ENCODE measurements around the gene PRORP. TPM values are rescaled to one million over a fixed set of nuclear protein-coding genes. Genes with fewer than 3 reads are reported as not detected.
"Not testable (repeated sequence)": the region's sequence is repeated elsewhere in the genome, so short reads cannot be mapped to it uniquely, and the experiment has no call there.

The PRORP gene
- total RNA-seq, 1 experiment from 2014 or later, result 62.7 TPM

DNA sequence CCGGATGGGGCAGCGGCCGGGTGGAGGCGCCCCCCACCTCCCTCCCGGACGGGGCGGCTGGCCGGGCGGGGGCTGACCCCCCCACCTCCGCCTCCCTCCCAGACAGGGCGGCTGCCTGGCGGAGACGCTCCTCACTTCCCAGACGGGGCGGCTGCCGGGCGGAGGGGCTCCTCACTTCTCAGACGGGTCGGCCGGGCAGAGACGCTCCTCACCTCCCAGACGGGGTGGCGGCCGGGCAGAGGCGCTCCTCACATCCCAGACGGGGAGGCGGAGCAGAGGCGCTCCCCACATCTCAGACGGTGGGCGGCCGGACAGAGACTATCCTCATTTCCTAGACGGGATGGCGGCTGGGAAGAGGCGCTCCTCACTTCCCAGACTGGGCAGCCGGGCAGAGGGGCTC, 30.2 kb downstream of the PRORP start:
- not testable (repeated sequence) for H3K4me3 ChIP-seq (ENCODE audit: insufficient read depth, low read depth, low read length); H3K27me3 ChIP-seq (ENCODE audit: control insufficient read depth, insufficient read depth, low read length); DNase-seq; H3K36me3 ChIP-seq (replicated peaks; ENCODE audit: control insufficient read depth, insufficient read depth, low read length)

DNA sequence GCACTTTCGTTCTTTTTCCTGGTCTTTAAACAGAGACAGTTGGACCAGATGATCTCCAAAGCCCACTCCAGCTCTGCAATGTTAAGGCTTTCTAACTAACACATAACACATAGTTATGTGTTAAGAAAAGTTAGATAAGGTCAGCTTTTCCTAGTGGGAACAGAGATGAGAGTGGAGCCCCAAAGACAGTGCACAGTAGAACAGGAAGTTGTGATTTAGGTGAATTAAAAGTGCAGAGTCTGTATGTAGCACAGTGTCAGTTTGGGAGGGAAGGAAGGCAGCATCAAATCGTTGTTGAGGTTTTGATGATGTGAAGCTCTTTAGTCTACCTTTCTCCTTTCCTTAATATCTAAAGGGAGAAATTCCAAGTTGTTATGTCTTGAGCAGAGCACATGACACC, 31.7 kb downstream of the PRORP start:
- DNase-seq, result no peak
- no peaks in the 10 kb centered on the region for H3K36me3 ChIP-seq (replicated peaks; ENCODE audit: control insufficient read depth, insufficient read depth, low read length)
- no peaks in the 10 kb centered on the region for H3K27me3 ChIP-seq (ENCODE audit: control insufficient read depth, insufficient read depth, low read length)
- H3K4me3 ChIP-seq (ENCODE audit: insufficient read depth, low read depth, low read length), result no peak overlapping the region

DNA sequence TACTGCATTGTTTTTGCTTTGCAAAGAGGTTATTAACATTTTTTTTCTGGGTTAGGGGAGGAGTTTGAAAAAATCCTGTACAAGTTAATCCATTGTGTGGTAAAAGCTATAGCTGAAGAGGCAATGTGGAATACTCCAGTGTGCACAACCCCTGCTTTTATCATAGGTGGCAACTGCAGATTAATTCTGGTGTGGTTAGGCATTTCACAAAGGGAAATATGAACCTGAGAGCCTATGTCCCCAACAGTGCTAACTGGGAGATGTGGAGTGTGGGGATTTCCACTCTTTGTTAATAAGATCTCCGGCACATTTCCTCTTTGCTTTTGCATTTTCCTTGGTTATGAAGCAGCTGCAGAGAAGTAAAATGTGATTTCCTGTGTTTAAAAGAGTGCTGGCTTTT, 33.6 kb downstream of the PRORP start:
- Histone ChIP-seq H3K4me3 (ENCODE audit: insufficient read depth, low read depth, low read length) (no peak overlapping the region), H3K27me3 (ENCODE audit: control insufficient read depth, insufficient read depth, low read length) (no peaks in the 10 kb centered on the region), H3K36me3 (replicated peaks; ENCODE audit: control insufficient read depth, insufficient read depth, low read length) (no peaks in the 10 kb centered on the region)
- peak; percentile 19 for DNase-seq

DNA sequence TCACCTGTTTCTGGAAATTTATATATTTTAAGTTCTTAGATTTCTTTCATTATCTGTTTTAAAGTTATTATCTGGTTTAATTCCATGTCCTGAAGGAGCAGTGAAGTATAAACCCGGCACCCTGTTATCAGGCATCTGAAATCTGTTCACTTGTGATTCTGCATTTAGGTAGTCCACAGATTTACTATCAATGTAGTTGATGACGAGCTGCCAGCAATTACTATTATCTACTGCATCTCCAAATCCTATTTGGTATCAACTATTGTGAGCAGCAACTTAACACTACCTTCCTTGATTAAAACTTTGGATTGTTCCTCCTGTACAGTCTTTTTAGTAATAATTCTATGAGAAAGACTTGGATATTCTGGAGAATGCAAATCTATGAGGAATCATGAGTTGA, 36.1 kb downstream of the PRORP start:
- no peak for DNase-seq
- Histone ChIP-seq H3K27me3 (ENCODE audit: control insufficient read depth, insufficient read depth, low read length) (no peaks in the 10 kb centered on the region), H3K36me3 (replicated peaks; ENCODE audit: control insufficient read depth, insufficient read depth, low read length) (no peaks in the 10 kb centered on the region), H3K4me3 (ENCODE audit: insufficient read depth, low read depth, low read length) (no peak overlapping the region)

DNA sequence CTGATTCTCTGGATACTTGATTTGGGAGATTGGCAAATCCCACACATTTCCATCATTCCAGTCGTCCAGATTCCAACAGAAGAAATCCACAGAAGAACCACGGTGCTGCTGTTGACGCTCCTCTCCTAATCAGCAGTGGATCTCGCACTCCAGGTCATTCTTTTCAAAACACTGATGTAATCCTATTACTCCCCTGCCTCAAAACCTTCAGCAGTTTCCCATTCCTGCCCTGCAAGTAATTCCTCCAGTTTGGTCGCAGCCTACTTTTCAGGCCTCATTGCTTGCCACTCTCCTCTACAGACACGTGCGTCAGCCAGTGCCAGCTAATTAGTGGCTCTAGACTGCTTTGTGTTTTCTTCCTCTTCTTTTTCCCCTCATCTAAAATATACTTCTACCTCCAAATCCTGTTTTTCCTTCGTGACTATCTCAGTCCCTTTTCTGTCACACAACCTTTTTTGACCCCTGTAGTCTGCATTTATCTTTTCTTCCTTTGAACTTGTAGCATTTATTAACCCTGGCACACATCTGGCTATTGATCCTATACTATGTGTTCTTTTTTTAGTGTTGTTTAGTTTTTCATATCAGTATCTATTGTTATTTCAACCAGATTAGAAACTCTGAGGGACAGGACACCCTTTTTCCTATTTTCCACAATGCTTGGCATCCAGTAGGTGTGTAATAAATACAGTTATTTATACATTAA, 36.8 kb downstream of the PRORP start:
- no peak overlapping the region for H3K4me3 ChIP-seq (ENCODE audit: insufficient read depth, low read depth, low read length)
- no peak for DNase-seq
- H3K36me3 ChIP-seq (replicated peaks; ENCODE audit: control insufficient read depth, insufficient read depth, low read length), result no peaks in the 10 kb centered on the region
- no peaks in the 10 kb centered on the region for H3K27me3 ChIP-seq (ENCODE audit: control insufficient read depth, insufficient read depth, low read length)

DNA sequence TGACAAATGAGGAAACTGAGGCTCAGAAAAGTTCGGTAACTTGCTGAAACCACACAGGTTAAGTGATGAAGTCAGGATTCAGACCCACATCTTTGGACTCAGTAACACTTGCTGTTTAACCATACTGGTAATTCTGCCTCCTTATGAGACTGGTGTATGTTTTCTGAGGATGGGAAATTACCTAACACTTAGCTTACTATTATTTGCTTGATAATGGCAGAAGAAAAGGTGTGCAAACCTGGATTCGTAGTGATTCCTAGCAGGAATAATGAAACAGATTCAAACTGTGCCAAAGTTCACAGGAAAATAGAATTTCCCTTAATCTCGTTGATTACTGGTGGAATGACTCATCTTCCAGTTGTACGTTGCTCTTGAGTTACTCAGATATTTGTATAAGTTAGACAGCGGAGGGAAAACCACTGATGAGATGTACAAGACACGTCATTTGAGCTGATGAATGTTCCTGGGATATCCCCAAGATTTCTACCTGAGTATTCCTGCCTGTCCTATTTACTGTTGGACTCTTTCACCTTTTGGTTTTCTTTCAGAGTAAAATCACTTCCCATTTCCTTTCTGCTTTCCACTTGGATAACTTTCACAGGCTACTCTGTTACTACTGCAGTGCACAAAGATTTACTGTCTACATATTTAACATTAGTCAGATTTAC, 37.5 kb downstream of the PRORP start:
- Histone ChIP-seq H3K27me3 (ENCODE audit: control insufficient read depth, insufficient read depth, low read length) (no peaks in the 10 kb centered on the region), H3K4me3 (ENCODE audit: insufficient read depth, low read depth, low read length) (no peak overlapping the region), H3K36me3 (replicated peaks; ENCODE audit: control insufficient read depth, insufficient read depth, low read length) (no peaks in the 10 kb centered on the region)
- no peak for DNase-seq

DNA sequence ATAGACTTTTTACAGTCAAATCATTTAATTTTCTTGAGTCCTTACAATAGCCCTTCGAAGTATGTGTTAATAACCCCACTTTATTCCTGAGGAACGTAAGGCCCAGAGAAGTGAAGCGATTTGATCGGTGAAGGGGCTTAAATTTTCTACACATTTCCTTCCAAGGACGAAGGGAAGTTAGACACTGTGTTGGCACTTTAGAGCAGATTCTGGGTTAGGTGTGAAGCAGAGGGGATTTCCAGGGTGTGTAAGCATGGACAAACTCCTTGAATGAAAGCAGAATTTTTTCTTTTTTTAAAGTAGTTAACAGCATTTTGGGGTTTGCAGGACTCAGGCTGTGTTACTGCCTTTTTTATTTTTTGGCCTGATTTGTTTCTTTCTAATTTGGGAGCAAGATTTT, 38.9 kb downstream of the PRORP start:
- no peaks in the 10 kb centered on the region for H3K36me3 ChIP-seq (replicated peaks; ENCODE audit: control insufficient read depth, insufficient read depth, low read length)

DNA sequence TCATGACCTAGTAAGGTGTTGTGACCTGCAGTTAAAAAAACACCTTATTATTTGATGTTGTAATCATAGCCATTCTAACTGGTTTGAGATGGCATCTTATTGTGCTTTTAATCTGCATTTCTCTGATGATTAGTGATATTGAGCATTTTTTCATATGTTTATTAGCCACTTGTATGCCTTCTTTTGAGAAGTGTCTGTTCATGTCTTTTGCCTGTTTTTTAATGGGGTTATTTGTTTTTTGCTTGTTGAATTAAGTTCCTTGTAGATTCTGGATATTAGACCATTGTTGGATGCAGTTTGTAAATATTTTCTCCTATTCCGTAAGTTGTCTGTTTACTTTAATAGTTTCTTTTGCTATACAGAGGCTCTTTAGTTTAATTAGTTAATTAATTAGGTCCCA, 41.0 kb downstream of the PRORP start:
- Histone ChIP-seq H3K36me3 (replicated peaks; ENCODE audit: control insufficient read depth, insufficient read depth, low read length) (no peaks in the 10 kb centered on the region), H3K27me3 (ENCODE audit: control insufficient read depth, insufficient read depth, low read length) (no peaks in the 10 kb centered on the region), H3K4me3 (ENCODE audit: insufficient read depth, low read depth, low read length) (no peak overlapping the region)
- no peak for DNase-seq

More for the DNA sequence above, 38.9 kb downstream of the PRORP start:
- DNase-seq, result no peak
- Histone ChIP-seq H3K27me3 (ENCODE audit: control insufficient read depth, insufficient read depth, low read length) (no peaks in the 10 kb centered on the region), H3K4me3 (ENCODE audit: insufficient read depth, low read depth, low read length) (no peak overlapping the region)

DNA sequence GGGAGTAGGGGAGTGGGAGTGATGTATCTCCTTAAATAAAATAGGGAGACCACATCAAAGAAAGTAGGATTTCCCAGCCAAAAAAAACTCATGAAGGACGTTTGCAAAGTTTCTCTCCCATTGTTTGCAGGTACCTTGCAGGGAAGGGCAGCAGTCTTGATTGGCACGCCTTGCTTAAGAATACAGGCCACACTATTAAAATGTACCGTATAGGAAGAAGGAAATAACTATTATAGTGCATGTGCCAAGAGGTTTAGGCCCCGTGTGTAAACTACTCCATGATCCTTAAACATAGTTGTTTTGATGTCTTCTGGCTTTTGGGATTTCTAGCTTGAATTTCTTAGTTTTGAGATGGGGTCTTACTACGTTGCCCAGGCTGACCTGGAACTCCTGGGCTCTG, 42.5 kb downstream of the PRORP start:
- Histone ChIP-seq H3K4me3 (ENCODE audit: insufficient read depth, low read depth, low read length) (no peak overlapping the region), H3K36me3 (replicated peaks; ENCODE audit: control insufficient read depth, insufficient read depth, low read length) (no peaks in the 10 kb centered on the region), H3K27me3 (ENCODE audit: control insufficient read depth, insufficient read depth, low read length) (no peaks in the 10 kb centered on the region)
- no peak for DNase-seq

DNA sequence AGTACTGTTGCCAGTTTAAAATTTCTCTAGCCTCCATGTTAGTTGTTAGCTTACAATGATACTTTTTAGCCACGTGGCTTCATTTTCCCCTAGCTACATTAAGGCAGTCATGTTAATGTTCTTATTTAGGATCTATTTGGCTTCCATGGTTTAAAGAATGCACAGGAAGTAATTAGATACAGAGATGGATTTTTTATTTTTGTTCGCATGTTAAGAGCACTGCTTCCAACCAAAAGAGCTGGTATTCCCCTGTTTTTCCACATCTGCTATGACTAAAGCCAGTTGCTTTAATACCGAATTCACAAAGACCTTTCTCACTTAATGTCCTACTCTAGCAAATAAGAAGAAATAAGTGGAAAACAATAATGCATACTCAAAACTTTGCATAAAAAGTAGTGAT, 45.1 kb downstream of the PRORP start:
- no peak for DNase-seq
- Histone ChIP-seq H3K36me3 (replicated peaks; ENCODE audit: control insufficient read depth, insufficient read depth, low read length) (no peaks in the 10 kb centered on the region), H3K4me3 (ENCODE audit: insufficient read depth, low read depth, low read length) (no peak overlapping the region), H3K27me3 (ENCODE audit: control insufficient read depth, insufficient read depth, low read length) (no peaks in the 10 kb centered on the region)

Other genes starting within 250 kb of the PRORP start
- gene BAZ1A, start 247.2 kb upstream of the PRORP start, total RNA-seq (2014; rRNA removed; shearing (Covaris generic)), result 31.4 and 51.1 TPM in 2 replicates
- gene SRP54, start 139.6 kb upstream of the PRORP start, total RNA-seq (2014; rRNA removed; shearing (Covaris generic)), result 55.8 and 76.6 TPM in 2 replicates
- 37.3 and 43.0 TPM in 2 replicates for gene FAM177A1, start 76.3 kb upstream of the PRORP start, total RNA-seq (2014; rRNA removed; shearing (Covaris generic))
- 28.8 and 32.3 TPM in 2 replicates for gene PPP2R3C, start 562 bp upstream of the PRORP start, total RNA-seq (2014; rRNA removed; shearing (Covaris generic))
- gene PSMA6, start 169.8 kb downstream of the PRORP start, total RNA-seq (2014; rRNA removed; shearing (Covaris generic)), result 206 and 232 TPM in 2 replicates